Aorta (tissue), 5 donors: ENCODE measurements around the gene FAM47E. TPM values are rescaled to one million over a fixed set of nuclear protein-coding genes. Genes with fewer than 3 reads are reported as not detected.

ENCODE experiments used
- ATAC-seq: fragments of 200-7000 bp; cut with Tn5 transposase; one replicate; pipeline ENCODE4 v1.9.1; 2022; ENCODE audit warnings: moderate library complexity; ENCODE audit not compliant: low FRiP score
- DNase-seq, 2 donors: peaks; one replicate each; pipeline ENCODE4 v3.0.0-alpha.2; 2020
- H3K27ac ChIP-seq, 2 donors: one replicate each; pipeline ENCODE4 v1.5.1; 2013; ENCODE audit warnings: low read length in 2 of 2, mild to moderate bottlenecking in 2 of 2, moderate library complexity in 2 of 2, control low read depth in 1 of 2, inconsistent platforms in 1 of 2, low read depth in 1 of 2
- H3K27me3 ChIP-seq, 2 donors: one replicate each; pipeline ENCODE4 v1.6.1; 2013; ENCODE audit warnings: control low read depth in 1 of 2, low read length in 1 of 2, mild to moderate bottlenecking in 1 of 2, moderate library complexity in 1 of 2; ENCODE audit not compliant: insufficient read depth in 2 of 2, control insufficient read depth in 1 of 2
- H3K36me3 ChIP-seq, 2 donors: one replicate each; pipeline ENCODE4 v1.6.1; 2013; ENCODE audit warnings: control low read depth in 1 of 2, low read length in 1 of 2, mild to moderate bottlenecking in 1 of 2; ENCODE audit not compliant: insufficient read depth in 2 of 2, control insufficient read depth in 1 of 2
- H3K4me1 ChIP-seq, 2 donors: one replicate each; pipeline ENCODE4 v1.6.1; 2013; ENCODE audit warnings: low read length in 2 of 2, control low read depth in 1 of 2, mild to moderate bottlenecking in 1 of 2, moderate library complexity in 1 of 2; ENCODE audit not compliant: insufficient read depth in 2 of 2, control insufficient read depth in 1 of 2
- H3K4me3 ChIP-seq, 2 donors: one replicate each; pipeline ENCODE4 v1.5.1; 2013; ENCODE audit warnings: low read length in 2 of 2, control low read depth in 1 of 2, mild to moderate bottlenecking in 1 of 2
- H3K9me3 ChIP-seq: one replicate; pipeline ENCODE4 v1.6.1; 2013; ENCODE audit warnings: mild to moderate bottlenecking, low read length; ENCODE audit not compliant: control insufficient read depth
- WGBS, 2 donors: extraction: QIAGEN DNeasy Blood & Tissue Kit; methylation state at CpG; one replicate each; pipeline ENCODE4 v1.1.7; 2013; 5-methylcytosine and 5-hydroxymethylcytosine counted together
- intact Hi-C, 2 donors: fragments of 100-400 bp; cut with DNase I; formaldehyde crosslinking; loops; one replicate each; pipeline versions ENCODE4 v1.14.2 to v1.15.0; 2022
- long read RNA-seq, 2 donors: library from polyadenylated mRNA; unstranded; transcript quantifications; one replicate each; pipeline ENCODE4 v2.0.0, GENCODE V29; 2020 to 2021
- polyA plus RNA-seq, 2 donors: library from polyadenylated mRNA; stranded (reverse); fragments of 200-250 nt; gene quantifications; one replicate each; pipeline ENCODE4 v1.2.3, GENCODE V29; 2013
- total RNA-seq, 2 donors: library from RNA; stranded (reverse); fragmentation: NEBNext Ultra II Directional; extraction: Animal tissue kit (Norgen Biotek cat#: 25700); gene quantifications; one replicate each; pipeline ENCODE4 v1.2.1, GENCODE V29; 2021
- donor health status: healthy with polysubstance abuse.
- donor health status: Bipolar disorder and iron deficiency.
- donor health status: DM: no; HTN: no; CAD: no.
- donor health status: DM: no; HTN: no; CAD: no.
- donor health status: DM: yes; HTN: yes; CAD: no.

Gene FAM47E, protein sequence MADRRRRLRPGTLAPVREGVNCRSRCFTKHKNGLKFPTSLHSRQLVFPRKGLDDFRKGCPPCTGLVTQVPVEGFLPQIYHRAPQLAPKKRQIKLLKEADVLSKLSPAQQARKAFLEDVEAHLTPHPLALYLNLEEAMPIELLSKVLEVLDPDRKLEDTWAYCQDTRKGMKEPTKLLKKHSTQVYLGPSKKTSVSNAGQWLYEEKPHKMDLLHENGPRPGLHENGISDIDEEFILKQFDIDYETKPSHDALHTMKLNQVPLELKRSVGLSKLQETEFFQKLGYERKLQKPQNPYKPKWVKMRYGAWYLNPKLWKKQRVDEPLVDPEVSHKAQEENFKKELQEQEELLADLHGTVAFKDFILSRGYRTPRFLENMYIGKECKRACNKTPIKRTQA
- 1 to 10 TPM; 1.8 to 2.4 TPM for total RNA-seq
- polyA plus RNA-seq, result 1 to 10 TPM; 1.2 to 1.9 TPM
- long read RNA-seq, donor 1, partial matches to known transcripts, result 0 of 2 reads
- long read RNA-seq, donor 1, other reads (novel, unspliced or antisense), result 2 of 2 reads
- long read RNA-seq, donor 2, result 0 reads

DNA sequence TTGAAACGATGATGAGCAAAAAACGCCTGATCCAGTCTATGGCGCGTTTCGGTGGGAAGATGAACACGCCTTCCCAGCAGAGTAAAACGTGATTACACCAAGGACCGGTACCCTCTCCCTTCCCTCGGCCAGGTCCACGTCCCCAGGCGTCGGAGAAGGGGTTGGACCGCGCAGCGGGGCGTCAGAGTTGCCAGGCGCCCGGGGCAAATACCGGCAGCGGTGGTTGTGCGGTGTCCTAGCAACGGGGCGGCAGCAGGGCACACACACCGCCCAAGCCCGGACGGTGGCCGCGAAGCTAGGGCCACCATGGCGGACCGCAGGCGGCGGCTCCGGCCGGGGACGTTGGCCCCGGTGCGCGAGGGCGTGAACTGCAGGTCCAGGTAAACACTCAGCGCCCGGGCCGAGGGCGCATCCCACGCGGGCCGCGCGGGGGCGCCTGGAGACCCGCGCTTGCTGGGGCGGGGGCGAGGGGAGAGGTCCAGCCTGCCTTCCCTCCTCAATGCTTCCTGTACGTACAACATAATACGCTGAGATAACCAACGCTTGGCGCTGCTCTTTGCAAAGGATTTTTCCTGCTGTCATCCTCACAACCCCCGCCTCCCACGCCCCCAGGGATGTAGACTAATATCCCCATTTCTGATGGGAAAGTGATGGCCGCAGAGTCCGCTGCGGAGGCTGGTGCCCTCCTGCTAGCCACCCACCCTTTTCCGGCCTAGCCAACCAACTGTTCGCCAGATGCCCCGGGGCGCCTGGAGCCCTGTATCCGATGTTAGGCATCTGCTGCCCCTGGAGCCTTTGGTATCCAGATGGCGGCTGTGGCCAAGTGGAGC lies at the start of gene FAM47E:
TSS of gene FAM47E (plus strand) at position 281 of the 830 bp plus-strand sequence. CDS start at position 307, 26 bp downstream.
- no peaks in the 10 kb centered on the region for H3K9me3 ChIP-seq
- DNase-seq, result peak; percentile 89 to 92
- no peaks in the 10 kb centered on the region for H3K4me1 ChIP-seq
- 4 to 5% methylated on average over 66 to 68 of the region's 68 CpGs for WGBS, 2 donors
- no peak within 1 kb of the TSS for H3K27ac ChIP-seq
- no peaks in the 10 kb centered on the region for H3K27me3 ChIP-seq
- H3K36me3 ChIP-seq, result no peaks in the 10 kb centered on the region
- peak; percentile 91 for ATAC-seq
- peak within 1 kb of the TSS; percentile 60 to 64 for H3K4me3 ChIP-seq
- intact Hi-C loops, result loop anchor here in 1 of 2 donors (5.0 kb wide), 1 partner anchor 56 kb away; the partner anchor contains the start of gene STBD1

DNA sequence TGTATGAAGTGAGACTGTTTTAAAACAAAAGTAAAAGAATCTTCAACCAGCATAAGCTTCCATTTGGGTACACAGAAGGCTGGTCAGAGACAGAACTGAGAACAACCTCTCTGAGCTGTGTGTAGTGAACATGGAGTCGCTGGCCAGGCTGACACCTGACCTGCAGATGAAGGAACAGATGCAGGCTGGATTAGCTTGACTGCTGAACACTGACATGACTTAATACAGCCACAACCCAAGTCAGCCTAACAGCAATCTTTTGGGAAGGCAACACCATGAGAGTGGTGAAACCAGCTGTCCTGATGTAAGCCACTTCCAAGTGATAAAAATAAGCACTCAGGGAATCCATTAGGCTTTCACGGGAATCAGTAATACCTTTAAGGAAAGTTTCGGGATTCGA lies 48.0 kb upstream of the FAM47E start:
- H3K4me1 ChIP-seq, result peaks cover 8 to 18% of the 10 kb centered on the region in 2 donors
- 85 to 91% methylated on average over 4 of the region's 4 CpGs for WGBS, 2 donors
- no peak for DNase-seq
- no peak overlapping the region for H3K27ac ChIP-seq
- H3K36me3 ChIP-seq, result no peaks in the 10 kb centered on the region
- H3K27me3 ChIP-seq, result no peaks in the 10 kb centered on the region
- no peak for ATAC-seq
- H3K4me3 ChIP-seq, result no peak overlapping the region
- no peaks in the 10 kb centered on the region for H3K9me3 ChIP-seq
- intact Hi-C loops, result no loop called here

DNA sequence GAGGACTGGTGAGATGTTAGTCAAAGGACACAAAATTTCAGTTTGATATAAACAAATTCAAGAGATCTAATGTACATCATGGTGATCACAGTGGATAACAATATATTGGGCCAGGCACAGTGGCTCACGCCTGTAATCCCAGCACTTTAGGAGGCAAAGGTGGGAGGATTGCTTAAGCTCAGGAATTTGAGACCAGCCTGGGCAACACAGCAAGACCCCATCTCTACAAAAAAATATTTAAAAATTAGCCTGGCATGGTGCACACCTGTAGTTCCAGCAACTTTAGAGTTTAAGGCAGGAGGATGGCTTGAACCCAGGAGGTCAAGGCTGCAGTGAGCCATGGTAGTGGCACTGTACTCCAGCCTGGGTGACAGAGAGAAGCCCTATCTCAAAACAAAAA lies 46.6 kb upstream of the FAM47E start:
- no peak overlapping the region for H3K27ac ChIP-seq

DNA sequence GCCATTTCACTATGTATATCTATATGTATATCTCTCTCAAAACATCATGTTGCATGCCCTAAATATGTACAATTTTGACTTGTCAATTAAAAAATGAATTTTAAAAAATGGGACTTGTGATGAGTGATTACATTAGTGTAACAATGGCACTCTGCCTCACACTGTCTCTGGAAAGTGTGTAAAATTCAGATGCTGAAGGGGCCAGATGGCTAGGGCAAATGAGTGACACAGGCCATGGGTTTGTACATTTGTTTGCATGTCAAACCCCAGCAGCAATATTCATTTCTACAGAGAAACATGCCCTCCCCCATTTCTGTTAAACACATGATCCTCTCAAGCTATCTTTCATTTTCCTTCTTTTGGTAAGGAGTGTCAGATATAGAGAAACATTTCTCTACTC lies 46.0 kb upstream of the FAM47E start:
- DNase-seq, result no peak
- Histone ChIP-seq H3K9me3 (no peaks in the 10 kb centered on the region), H3K4me3 (no peak overlapping the region), H3K27ac (no peak overlapping the region), H3K36me3 (no peaks in the 10 kb centered on the region), H3K4me1 (peaks cover 9 to 17% of the 10 kb centered on the region in 2 donors), H3K27me3 (no peaks in the 10 kb centered on the region)
- intact Hi-C loops, result no loop called here
- no peak for ATAC-seq

More for the DNA sequence above, 46.6 kb upstream of the FAM47E start:
- no peak for DNase-seq
- no peak overlapping the region for H3K4me3 ChIP-seq
- intact Hi-C loops, result no loop called here
- no peaks in the 10 kb centered on the region for H3K36me3 ChIP-seq
- no peaks in the 10 kb centered on the region for H3K9me3 ChIP-seq
- no peaks in the 10 kb centered on the region for H3K27me3 ChIP-seq
- no peak for ATAC-seq
- peaks cover 10 to 18% of the 10 kb centered on the region in 2 donors for H3K4me1 ChIP-seq
- WGBS, 2 donors, result 99 to 100% methylated on average over 1 of the region's 1 CpG

DNA sequence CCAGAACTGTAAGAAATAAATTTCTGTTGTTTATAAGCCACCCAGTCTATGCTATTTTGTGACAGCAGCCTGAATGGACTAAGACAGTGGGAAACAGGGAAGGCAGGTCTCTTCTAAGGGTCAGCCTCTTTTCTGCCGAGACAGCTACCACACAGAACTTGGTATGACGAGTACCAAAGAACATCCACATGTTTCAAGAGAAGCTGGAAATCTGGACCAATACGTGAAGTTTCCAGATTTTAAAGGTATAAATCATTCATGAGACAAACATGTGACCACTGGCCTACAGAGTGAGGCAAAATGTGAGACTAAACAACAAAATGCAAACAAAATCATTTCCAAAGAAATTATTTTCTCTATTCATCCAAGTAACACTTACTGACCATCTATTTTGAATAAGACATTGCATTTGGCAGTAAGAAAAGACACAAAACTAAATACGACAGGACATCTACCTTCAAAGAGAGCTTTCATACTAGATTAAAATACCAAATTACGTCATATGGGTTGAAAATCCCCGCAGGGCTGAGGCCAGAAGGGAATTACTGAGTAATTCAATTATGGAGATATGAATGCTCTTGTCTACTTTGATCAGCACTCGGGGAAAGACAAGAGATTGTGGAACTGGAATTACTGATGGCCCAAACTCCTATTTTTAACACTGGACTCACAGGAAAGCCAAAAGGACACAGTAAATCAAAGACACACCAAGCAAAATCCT lies 45.1 kb upstream of the FAM47E start:
- ATAC-seq (no peak), DNase-seq (no peak)
- intact Hi-C loops, result no loop called here
- Histone ChIP-seq H3K27ac (no peak overlapping the region), H3K4me3 (no peak overlapping the region), H3K4me1 (peaks cover 6 to 12% of the 10 kb centered on the region in 2 donors), H3K36me3 (no peaks in the 10 kb centered on the region), H3K9me3 (no peaks in the 10 kb centered on the region), H3K27me3 (no peaks in the 10 kb centered on the region)
- 25 to 33% methylated on average over 7 of the region's 7 CpGs for WGBS, 2 donors

DNA sequence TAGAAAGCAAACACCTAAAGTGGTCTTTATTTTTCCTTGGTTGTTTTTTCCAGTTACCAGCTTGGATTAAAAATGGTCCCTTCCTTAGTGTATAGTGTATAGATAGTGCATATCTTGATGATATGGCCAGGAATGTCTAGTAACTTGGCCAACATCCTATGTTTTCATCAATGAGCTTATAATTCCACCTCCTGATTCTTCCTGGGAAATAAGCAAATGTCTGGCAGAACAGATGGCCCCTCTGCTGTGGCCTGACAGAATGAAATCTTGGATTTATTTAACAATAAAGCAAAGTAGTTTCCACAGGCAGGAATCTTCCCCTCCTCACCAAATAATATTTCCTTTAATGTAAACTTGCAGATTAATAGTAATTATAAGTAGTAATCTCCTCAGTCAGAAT lies 44.0 kb upstream of the FAM47E start:
- Histone ChIP-seq H3K4me3 (no peak overlapping the region), H3K9me3 (no peaks in the 10 kb centered on the region), H3K4me1 (peaks cover 9 to 15% of the 10 kb centered on the region in 2 donors), H3K27me3 (no peaks in the 10 kb centered on the region), H3K36me3 (no peaks in the 10 kb centered on the region), H3K27ac (no peak overlapping the region)
- ATAC-seq (no peak), DNase-seq (no peak)
- intact Hi-C loops, result no loop called here

DNA sequence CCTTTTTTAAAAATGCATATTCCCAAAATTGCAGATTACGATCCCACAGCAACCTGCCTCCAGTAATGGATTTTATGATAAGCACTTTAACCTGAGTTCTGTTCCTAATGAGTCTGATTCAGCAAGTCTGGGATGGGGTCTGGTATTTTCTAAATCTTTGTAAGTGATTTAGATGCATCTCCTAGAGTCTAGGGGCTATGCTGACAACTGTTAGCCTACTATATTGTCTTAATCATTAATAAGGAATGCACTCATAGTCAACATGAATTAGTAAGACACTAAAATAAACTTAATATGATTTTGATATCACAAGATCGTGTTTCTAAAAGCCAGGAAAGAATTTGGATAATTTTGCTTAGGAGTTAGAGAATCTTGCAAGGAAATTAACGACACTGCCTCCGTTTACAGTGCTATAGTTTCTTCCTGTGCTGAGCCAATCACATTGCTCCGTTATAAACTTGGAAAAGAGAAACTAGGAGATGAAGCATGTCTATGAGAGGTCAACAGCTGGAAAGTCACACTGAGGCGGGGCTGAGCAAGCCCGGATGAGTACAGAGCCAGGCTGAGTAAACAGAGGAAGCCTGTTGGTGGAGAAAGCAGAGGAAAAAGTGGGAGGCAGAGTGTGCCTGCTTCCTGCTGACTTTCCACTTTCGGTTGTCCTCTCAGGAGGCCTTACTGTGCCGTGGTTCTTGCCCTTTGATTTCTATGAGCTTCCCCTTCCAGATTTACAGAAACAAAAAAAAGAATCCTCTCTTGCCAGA lies 43.3 kb upstream of the FAM47E start:
- no peaks in the 10 kb centered on the region for H3K9me3 ChIP-seq
- intact Hi-C loops, result no loop called here
- H3K4me1 ChIP-seq, result peaks cover 9 to 15% of the 10 kb centered on the region in 2 donors
- no peaks in the 10 kb centered on the region for H3K36me3 ChIP-seq
- H3K27me3 ChIP-seq, result no peaks in the 10 kb centered on the region
- peak; percentile 84 to 89 for DNase-seq
- WGBS, 2 donors, result 18 to 22% methylated on average over 9 of the region's 9 CpGs
- peak overlapping the region; percentile 53 to 86 for H3K27ac ChIP-seq
- peak; percentile 88 for ATAC-seq
- H3K4me3 ChIP-seq, result no peak overlapping the region

DNA sequence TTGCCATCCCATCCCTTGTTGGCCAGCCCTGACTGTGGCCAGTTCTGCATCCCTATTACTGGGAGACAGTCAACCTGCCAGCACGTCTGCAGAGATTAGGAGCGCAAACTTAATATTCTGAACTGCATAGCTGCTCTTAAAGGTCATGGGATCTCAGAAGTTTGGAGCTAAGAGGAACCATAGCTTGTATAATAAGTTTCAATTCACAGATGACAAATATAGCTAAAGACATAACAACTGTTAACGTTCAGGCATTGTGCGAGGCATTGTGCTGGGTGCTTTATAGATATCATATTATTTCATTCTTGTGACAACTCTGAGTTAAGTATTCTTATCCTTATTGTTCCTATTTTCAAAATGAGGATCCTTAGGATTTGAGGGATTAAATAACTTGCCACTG lies 41.6 kb upstream of the FAM47E start:
- H3K4me1 ChIP-seq, result peaks cover 7 to 15% of the 10 kb centered on the region in 2 donors

More for the DNA sequence above, 41.6 kb upstream of the FAM47E start:
- 83 to 86% methylated on average over 4 of the region's 4 CpGs for WGBS, 2 donors
- intact Hi-C loops, result no loop called here
- DNase-seq (no peak), ATAC-seq (no peak)
- Histone ChIP-seq H3K4me3 (no peak overlapping the region), H3K27me3 (no peaks in the 10 kb centered on the region), H3K9me3 (no peaks in the 10 kb centered on the region), H3K36me3 (no peaks in the 10 kb centered on the region), H3K27ac (no peak overlapping the region)
